ENCODE measurements around the gene RABGEF1.
"Not testable (repeated sequence)": the region's sequence is repeated elsewhere in the genome, so short reads cannot be mapped to it uniquely, and the experiment has no call there.

The RABGEF1 gene

GRCh38 chr7:66754541-66754940 lies 14.0 kb downstream of the RABGEF1 start:
- DNase-seq = no peak
- Histone ChIP-seq H3K9me3 (no peaks in the 10 kb centered on the region), H3K27me3 (no peaks in the 10 kb centered on the region), H3K4me1 (peaks cover 0 to 19% (median 5%) of the 10 kb centered on the region in 4 donors), H3K4me3 (no peak overlapping the region), H3K27ac (no peak overlapping the region), H3K36me3 (no peaks in the 10 kb centered on the region)
- intact Hi-C loops (cut with DNase I; ENCODE audit: low total_unique reads) = no loop called here
- TF ChIP-seq, protein P1, sequence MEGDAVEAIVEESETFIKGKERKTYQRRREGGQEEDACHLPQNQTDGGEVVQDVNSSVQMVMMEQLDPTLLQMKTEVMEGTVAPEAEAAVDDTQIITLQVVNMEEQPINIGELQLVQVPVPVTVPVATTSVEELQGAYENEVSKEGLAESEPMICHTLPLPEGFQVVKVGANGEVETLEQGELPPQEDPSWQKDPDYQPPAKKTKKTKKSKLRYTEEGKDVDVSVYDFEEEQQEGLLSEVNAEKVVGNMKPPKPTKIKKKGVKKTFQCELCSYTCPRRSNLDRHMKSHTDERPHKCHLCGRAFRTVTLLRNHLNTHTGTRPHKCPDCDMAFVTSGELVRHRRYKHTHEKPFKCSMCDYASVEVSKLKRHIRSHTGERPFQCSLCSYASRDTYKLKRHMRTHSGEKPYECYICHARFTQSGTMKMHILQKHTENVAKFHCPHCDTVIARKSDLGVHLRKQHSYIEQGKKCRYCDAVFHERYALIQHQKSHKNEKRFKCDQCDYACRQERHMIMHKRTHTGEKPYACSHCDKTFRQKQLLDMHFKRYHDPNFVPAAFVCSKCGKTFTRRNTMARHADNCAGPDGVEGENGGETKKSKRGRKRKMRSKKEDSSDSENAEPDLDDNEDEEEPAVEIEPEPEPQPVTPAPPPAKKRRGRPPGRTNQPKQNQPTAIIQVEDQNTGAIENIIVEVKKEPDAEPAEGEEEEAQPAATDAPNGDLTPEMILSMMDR (IDR thresholded peaks at IDR 0.05) = no peak

- H3K27me3 ChIP-seq; H3K27ac ChIP-seq; H3K36me3 ChIP-seq; H3K4me3 ChIP-seq; H3K9me3 ChIP-seq; intact Hi-C loops (cut with DNase I; ENCODE audit: low total_unique reads); DNase-seq: not testable (repeated sequence)
- H3K4me1 ChIP-seq = peaks cover 0 to 15% (median 5%) of the 10 kb centered on the region in 4 donors
Observed at GRCh38 chr7:66755059-66755458, 14.5 kb downstream of the RABGEF1 start.

GRCh38 chr7:66756227-66756626 lies 15.7 kb downstream of the RABGEF1 start:
- H3K27me3 ChIP-seq; H3K27ac ChIP-seq; DNase-seq; H3K36me3 ChIP-seq; intact Hi-C loops (cut with DNase I; ENCODE audit: low total_unique reads); H3K9me3 ChIP-seq; H3K4me1 ChIP-seq; H3K4me3 ChIP-seq: not testable (repeated sequence)

GRCh38 chr7:66756889-66757288 lies 16.4 kb downstream of the RABGEF1 start:
- no peaks in the 10 kb centered on the region for H3K36me3 ChIP-seq
- DNase-seq = no peak
- no peak overlapping the region for H3K4me3 ChIP-seq
- H3K27me3 ChIP-seq = no peaks in the 10 kb centered on the region
- TF ChIP-seq, protein P1 (IDR thresholded peaks at IDR 0.05) = no peak
- peaks cover 0 to 6% (median under 1%) of the 10 kb centered on the region in 4 donors for H3K4me1 ChIP-seq
- no peak overlapping the region for H3K27ac ChIP-seq
- no peaks in the 10 kb centered on the region for H3K9me3 ChIP-seq
- intact Hi-C loops (cut with DNase I; ENCODE audit: low total_unique reads) = no loop called here

DNA sequence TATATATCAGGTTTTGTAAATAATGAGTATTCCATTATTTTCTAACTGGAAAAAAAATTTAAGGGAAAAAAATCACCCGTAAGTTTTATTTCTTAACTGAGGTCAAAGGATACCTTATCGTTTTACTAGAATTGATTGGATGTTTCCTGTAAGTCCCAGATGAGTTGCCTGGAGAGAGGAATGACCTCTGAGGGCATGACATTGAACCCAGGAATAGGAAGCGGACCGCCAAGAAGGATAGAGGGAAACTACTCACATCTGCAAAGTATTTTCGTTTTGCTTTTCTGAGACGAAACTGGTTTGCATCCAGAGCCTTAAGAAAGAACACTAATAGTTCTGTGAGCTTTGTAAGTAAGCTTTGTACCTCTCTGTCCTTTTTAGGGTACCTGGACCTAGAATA lies 17.4 kb downstream of the RABGEF1 start:
- peaks cover 0 to 6% (median 0%) of the 10 kb centered on the region in 4 donors for H3K4me1 ChIP-seq
- H3K27ac ChIP-seq = no peak overlapping the region

GRCh38 chr7:66758950-66759628 lies 18.6 kb downstream of the RABGEF1 start:
- H3K27me3 ChIP-seq = no peaks in the 10 kb centered on the region
- no peak for DNase-seq
- TF ChIP-seq, protein P1 (IDR thresholded peaks at IDR 0.05) = no peak
- intact Hi-C loops (cut with DNase I; ENCODE audit: low total_unique reads) = no loop called here
- no peaks in the 10 kb centered on the region for H3K9me3 ChIP-seq
- H3K36me3 ChIP-seq = no peaks in the 10 kb centered on the region
- no peak overlapping the region for H3K27ac ChIP-seq
- no peak overlapping the region for H3K4me3 ChIP-seq
- peaks cover 0 to 6% (median 0%) of the 10 kb centered on the region in 4 donors for H3K4me1 ChIP-seq

More for the DNA sequence above, 17.4 kb downstream of the RABGEF1 start:
- no peaks in the 10 kb centered on the region for H3K27me3 ChIP-seq
- no peak overlapping the region for H3K4me3 ChIP-seq
- no peaks in the 10 kb centered on the region for H3K36me3 ChIP-seq
- intact Hi-C loops (cut with DNase I; ENCODE audit: low total_unique reads) = no loop called here
- TF ChIP-seq, protein P1 (IDR thresholded peaks at IDR 0.05) = no peak
- DNase-seq = no peak
- H3K9me3 ChIP-seq = no peaks in the 10 kb centered on the region

DNA sequence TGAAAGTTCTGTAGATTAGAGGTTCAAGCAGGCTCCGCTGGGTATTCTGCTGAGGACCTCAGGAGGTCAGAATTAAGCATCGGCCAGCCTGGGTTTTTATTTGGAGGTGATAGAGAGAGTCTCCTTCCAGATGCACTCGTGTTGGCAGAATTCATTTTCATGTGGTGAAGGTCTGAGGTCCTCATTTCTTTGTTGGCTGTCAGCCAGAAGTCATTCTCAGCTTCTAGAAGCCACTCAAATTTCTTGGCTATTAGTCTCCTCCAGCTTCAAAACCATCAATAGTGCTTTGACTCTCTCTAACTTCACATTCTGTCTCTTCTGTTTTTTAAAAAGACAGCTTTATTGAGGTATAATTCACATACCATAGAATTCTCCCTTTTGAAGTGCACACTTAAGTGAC lies 22.6 kb downstream of the RABGEF1 start:
- H3K27me3 ChIP-seq, H3K36me3 ChIP-seq, H3K9me3 ChIP-seq, DNase-seq, H3K4me1 ChIP-seq, H3K4me3 ChIP-seq, H3K27ac ChIP-seq: not testable (repeated sequence)
- intact Hi-C loops (cut with DNase I; ENCODE audit: low total_unique reads) = loop anchor here (10.0 kb wide), 1 partner anchor 88 kb away; no protein-coding TSS in a partner anchor

GRCh38 chr7:66763633-66764355 lies 23.3 kb downstream of the RABGEF1 start:
- not testable (repeated sequence) for H3K27ac ChIP-seq, H3K4me1 ChIP-seq, H3K27me3 ChIP-seq, H3K9me3 ChIP-seq, H3K4me3 ChIP-seq, H3K36me3 ChIP-seq, DNase-seq
- intact Hi-C loops (cut with DNase I; ENCODE audit: low total_unique reads) = loop anchor here (10.0 kb wide), 1 partner anchor 89 kb away; no protein-coding TSS in a partner anchor

GRCh38 chr7:66764905-66765304 lies 24.4 kb downstream of the RABGEF1 start:
- H3K9me3 ChIP-seq, H3K4me3 ChIP-seq, H3K27ac ChIP-seq, H3K36me3 ChIP-seq, DNase-seq, H3K27me3 ChIP-seq: not testable (repeated sequence)
- H3K4me1 ChIP-seq = peaks cover 0 to 13% (median 3%) of the 10 kb centered on the region in 4 donors
- intact Hi-C loops (cut with DNase I; ENCODE audit: low total_unique reads) = loop anchor here (10.0 kb wide), 1 partner anchor 90 kb away; no protein-coding TSS in a partner anchor
